NAMALWA (cell line): ENCODE results near the gene RPL18A.
A peak's percentile ranks its signal among the peaks of the same experiment; 100 is the strongest.

Source experiments
- DNase-seq: peaks from one replicate; pipeline ENCODE4 v3.0.0-alpha.2; 2015; ENCODE audit warnings: low spot score

RPL18A gene

DNA sequence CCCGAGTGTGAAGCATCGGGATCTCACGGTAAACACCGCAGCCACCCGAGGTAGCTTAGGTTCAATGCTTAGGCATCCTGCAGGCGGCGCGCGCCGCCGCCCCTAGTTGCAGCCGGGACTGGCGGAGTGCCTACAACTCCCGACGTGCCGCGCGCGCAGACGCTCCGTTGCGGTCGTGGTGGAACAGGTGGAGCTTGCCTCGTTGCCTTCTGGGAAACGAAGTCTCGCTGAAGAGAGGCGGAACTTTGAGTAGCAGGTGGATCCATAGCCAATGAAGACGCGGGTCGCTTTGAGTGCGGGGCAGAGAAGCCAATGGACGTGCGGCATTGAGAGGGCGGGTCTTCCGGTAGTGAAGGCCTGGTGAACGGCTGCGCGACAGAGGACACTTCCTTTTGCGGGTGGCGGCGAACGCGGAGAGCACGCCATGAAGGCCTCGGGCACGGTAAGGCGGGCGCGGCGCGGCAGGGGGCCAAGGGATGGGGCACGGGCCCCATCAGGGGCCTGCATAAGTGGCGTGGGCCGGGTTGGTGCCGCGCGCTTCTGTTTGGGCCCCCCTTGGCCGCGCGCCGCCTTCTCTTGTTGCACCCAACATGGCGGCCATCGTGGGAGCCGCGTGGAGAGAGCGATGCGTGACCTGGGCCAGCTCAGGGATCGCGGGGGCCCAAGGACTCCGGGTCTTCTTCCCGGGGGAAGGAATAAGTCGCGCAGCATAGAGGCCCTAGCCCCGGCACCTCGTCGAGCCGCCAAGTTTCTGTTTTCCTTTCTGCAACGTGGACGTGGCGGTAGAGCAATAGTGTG lies at the start of gene RPL18A:
RPL18A (plus strand) TSS at position 378 of the 798 bp plus-strand sequence; CDS start at position 425, 47 bp downstream.
- peak; percentile 100 for DNase-seq

- no peak for DNase-seq
These were observed 48.6 kb upstream of the RPL18A start for GRCh38 chr19:17811103-17811502.

DNA sequence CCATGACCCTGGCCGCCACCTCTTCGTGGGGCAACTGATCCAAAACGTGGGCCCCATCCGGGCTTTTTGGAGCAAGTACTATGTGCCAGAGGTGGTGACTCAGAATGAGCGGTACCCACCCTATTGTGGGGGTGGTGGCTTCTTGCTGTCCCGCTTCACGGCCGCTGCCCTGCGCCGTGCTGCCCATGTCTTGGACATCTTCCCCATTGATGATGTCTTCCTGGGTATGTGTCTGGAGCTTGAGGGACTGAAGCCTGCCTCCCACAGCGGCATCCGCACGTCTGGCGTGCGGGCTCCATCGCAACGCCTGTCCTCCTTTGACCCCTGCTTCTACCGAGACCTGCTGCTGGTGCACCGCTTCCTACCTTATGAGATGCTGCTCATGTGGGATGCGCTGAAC lies 48.0 kb upstream of the RPL18A start:
- DNase-seq, result no peak

DNA sequence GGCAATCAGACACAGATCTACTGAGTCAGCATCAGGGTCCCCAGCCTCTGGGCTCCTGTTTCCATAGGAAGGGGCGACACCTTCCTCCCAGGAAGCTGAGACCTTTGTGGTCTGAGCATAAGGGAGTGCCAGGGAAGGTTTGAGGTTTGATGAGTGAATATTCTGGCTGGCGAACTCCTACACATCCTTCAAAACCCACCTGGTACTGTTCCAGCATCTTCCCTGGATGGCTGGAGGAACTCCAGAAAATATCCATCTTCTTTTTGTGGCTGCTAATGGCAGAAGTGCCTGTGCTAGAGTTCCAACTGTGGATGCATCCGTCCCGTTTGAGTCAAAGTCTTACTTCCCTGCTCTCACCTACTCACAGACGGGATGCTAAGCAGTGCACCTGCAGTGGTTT lies 47.6 kb upstream of the RPL18A start:
- DNase-seq, result no peak

- DNase-seq, result no peak
These were observed 41.9 kb upstream of the RPL18A start for GRCh38 chr19:17817668-17818363.

DNA sequence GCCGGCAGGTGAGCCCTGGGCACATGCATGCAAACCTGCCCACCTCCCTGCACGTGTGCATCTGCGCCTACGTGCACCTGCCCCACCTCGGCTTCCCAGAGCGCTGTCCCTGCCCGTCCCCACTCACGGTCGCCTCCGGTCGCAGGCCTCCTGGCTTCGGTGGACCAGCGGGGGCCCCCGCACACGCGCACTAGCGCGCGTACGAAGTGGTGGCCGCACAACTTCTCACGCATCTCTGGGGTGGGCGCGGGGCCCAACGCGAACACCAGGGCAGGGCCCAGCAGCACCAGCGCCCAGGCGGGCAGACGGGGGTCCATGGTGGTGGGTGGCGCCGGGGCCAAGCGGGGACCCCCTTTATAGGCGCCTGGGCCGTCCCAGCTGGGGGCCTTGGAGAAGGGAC lies 38.5 kb upstream of the RPL18A start, which contains the start of gene INSL3:
INSL3 (minus strand) TSS at position 330 of the 400 bp plus-strand sequence; CDS start at position 317, 13 bp downstream.
- no peak for DNase-seq

DNA sequence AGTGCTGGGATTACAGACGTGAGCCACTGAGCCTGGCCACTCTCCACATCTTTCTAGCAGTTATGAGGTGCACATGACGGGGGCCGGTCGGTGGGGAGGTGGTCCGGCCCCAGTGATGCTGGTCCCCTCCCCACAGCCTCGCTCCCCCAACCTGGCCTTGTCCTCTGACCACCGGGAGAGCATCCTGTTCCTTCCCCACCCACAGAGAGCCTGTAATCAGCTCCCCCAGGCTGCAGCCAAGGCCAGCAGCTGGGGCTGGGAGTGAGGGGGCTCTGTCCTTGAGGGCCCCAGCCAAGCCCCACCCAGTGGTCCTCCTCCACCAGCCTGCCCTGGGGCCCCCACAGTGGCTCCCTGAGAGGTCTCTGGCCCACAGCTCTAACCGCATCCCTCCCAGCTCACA lies 35.4 kb upstream of the RPL18A start:
- DNase-seq, result no peak

DNA sequence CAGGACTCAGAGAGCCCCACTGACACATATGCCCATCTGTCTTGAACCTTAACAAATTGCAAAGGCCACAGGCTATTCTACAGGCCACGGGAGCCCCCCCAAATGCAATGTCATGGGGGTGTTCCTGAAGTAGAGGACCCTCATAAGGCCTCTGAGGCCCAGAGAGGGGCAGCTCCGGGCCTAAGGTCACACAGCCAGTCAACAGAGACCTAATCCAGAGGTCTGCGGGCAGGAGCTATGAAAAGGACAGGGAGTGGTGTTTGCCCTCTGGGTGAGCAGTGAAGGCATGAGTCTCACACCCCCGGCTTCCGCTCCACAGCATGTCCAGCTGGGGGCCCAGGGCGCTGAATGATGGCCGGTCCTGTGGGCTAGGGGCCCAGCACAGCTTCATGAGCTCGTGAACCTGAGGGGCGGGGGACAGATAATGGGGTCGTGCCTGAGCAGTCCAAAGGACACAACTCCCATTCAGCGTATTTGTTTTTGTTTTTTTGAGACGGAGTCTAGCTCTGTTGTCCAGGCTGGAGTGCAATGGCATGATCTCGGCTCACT lies 33.1 kb upstream of the RPL18A start:
- no peak for DNase-seq

- DNase-seq, result no peak
These were observed 29.7 kb upstream of the RPL18A start for GRCh38 chr19:17829855-17830566.

- DNase-seq, result peak; percentile 90
These were observed 28.9 kb upstream of the RPL18A start for GRCh38 chr19:17830567-17831418.

DNA sequence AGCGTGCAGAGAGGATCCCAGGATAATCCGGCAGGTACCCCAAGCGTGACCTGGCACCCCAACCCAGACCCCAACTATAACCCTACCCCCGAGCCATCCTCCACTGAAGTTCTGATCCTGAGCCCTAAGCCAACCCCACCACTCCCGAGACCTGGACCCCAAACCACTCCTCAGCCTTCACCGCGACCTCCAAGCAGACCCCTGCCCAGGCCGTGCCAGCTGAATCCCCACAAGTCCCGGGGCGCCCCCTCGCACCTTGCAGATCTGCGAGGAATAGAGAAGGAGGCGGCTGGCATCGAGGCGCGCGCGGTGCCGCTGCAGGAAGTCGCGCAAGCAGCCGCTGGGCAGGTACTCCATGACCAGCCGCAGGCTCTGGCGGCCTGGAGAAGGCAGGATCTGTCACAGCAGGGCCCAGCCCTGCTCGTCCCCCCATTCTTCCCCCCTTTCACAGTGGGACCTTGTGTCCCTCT lies 28.3 kb upstream of the RPL18A start:
- no peak for DNase-seq

GRCh38 chr19:17832443-17833208 lies 27.1 kb upstream of the RPL18A start:
- no peak for DNase-seq

DNA sequence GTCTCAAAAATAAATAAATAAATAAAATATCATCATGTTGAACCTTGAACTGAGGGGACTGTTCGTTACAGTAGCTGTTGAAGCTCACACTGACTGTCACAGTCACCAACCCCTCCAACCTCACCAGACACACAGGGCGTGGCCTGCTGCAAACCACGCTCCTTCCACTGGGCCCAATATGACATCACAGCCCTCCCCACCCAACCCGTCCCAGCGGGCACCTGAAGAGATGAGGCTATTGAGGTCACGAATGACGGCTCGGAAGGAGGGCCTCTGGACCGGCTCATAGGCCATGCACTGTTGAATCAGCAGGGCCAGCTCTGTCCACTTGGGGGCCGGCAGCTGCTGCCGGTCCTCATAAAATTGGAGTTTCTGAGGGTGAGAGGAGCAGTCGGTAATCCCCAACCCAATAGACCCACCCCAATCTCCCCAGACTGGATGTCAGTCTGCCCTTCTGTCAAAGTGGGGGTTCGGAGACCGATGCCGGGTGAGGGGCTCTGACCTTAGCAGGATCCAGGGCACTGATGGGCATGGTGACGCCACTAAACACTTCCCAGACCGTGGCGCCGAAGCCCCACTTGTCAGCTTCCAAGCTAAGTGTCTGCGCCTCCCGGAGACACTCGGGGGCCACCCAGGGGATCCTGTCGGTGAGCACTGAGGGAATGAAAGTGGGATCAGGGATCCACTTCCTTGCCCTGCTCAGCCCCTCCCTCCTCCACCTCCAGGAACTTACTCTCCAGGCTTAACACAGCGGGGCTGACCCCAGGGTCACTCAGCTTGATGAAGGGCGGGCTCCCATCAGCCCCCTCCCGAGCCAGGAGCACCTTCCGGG lies 25.1 kb upstream of the RPL18A start:
- no peak for DNase-seq

DNA sequence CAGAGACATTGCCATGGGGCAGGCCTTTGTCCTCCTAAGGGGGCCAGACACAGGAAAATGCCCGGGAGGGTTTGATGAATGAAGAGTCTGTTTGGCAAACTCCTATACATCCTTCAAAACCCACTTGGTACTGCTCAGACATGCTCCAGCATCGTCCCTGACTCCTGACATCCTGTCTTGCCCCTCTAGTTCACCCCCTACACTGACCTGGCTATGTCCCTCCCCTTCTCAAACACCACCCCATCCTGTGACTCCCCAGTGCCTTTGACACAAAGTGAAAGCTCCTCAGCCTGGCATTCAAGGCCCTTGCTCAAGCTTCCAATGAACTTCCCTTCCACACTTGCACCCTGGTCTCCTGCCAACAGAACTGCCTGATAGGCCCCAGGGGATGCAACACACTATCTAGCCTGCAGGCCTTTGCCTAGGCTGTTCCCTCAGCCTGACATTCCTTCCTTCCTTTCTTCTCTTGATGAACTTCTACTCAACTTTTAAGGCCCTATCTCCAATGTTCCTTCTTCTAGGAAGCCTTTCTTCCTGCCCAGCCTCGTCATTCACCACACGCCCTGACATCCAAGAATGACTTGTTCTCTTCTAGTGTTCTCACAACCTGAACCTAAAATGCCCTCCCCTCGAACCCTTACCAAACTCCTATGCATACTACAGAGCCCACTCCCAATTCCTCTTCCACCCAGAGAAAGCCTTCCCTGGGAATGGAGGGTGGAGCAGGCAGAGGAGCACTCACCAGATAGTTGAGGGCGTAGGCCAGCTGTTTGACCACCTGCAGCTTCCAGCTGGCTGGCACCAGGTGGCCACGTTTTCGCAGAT lies 24.3 kb upstream of the RPL18A start:
- DNase-seq, result peak; percentile 30

DNA sequence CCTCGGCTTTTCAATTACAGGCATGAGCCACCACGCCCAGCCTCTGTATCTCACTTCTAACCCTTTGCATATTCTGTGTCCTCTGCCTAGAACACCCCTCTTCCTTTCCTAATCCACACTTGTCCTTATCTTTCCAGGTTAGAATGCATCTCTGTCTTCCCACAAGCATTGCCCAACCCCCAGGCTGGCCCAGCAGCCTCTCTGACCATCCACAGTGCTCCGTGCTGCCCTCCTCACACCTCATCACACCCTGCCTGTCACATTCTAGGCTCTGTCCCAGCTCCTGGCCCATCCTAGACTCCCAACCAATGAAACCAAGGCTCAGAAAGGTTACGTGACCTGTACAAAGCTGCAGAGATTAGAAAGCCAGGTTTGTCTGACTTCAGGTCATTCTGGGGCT lies 23.2 kb upstream of the RPL18A start:
- no peak for DNase-seq

- no peak for DNase-seq
These were observed 21.7 kb upstream of the RPL18A start for GRCh38 chr19:17837972-17838371.

GRCh38 chr19:17840019-17840418 lies 19.7 kb upstream of the RPL18A start:
- no peak for DNase-seq

DNA sequence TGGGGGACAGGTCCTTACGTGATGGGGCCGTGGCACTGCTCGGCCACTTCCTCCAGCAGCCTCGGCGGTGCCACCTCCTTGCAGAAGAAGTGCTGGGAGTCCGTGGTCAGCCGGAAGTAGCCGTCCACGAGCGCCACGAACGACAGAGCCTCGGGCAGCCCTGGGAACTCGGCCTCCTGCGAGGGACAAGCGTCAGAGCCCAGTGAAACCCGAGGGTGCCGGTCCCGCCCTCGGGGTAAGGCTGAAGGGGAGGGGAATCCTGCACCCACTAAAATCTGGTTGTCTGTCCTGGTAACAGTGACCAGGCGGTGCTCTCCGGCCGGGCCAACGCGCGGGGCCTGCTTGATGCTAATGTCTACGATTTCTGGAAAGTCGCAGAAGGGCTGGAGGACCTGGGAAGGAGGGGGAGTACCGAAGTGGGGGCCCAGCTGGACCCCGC lies 18.3 kb upstream of the RPL18A start:
- no peak for DNase-seq
